WI38 (cell line): ENCODE measurements around the gene NEUROD4.

Experiments used
- H3K4me3 ChIP-seq: 2 replicates; pipeline ENCODE4 v1.5.1; 2011; ENCODE audit warnings: low read depth, mild to moderate bottlenecking, control low read depth, low read length
- TF ChIP-seq, protein P1 (sequence below): IDR thresholded peaks from 2 replicates; pipeline ENCODE4 v1.5.1; 2012; ENCODE audit warnings: low read depth, mild to moderate bottlenecking, control low read depth, low read length

The NEUROD4 gene

DNA sequence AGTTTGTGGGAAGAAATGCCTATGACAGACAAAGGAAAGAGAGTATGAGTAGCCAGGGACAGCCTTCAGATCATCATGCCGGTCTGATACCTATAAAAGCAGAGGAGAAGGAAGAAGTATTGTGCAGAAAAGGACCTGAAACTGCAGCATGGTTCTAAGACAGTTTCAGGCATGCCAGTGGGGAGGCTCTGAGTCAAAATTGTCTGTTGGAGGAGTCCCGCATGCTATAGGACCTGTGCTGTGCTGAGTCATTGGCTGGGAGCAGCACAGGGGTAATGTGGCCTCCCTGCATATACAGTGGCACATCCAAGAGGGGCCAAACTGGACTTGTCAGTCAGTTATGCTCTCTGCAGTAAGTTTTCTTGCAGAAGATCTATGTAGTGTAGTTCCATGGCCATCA, 40.7 kb downstream of the NEUROD4 start:
- TF ChIP-seq, protein P1, sequence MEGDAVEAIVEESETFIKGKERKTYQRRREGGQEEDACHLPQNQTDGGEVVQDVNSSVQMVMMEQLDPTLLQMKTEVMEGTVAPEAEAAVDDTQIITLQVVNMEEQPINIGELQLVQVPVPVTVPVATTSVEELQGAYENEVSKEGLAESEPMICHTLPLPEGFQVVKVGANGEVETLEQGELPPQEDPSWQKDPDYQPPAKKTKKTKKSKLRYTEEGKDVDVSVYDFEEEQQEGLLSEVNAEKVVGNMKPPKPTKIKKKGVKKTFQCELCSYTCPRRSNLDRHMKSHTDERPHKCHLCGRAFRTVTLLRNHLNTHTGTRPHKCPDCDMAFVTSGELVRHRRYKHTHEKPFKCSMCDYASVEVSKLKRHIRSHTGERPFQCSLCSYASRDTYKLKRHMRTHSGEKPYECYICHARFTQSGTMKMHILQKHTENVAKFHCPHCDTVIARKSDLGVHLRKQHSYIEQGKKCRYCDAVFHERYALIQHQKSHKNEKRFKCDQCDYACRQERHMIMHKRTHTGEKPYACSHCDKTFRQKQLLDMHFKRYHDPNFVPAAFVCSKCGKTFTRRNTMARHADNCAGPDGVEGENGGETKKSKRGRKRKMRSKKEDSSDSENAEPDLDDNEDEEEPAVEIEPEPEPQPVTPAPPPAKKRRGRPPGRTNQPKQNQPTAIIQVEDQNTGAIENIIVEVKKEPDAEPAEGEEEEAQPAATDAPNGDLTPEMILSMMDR = no peak
- no peak overlapping the region for H3K4me3 ChIP-seq

DNA sequence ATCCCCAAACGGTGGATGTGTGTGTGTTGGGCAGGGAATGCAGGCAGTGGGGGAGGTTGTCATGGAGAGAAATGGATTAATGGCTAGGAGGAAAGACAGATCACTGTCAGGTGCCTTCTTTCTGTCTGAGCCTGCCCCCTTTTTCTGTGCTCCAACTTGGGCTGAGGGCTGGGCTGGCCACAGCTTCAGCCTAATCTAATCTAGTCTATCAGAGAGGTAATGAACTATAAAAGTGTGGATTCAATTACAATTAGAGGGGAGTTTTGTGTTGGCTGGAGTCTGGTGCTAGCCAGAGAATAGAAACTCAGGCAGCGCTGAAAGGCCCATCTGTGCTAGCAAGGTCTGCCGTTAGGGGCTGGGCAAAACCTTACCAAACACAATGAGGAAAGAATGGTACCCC, 41.2 kb downstream of the NEUROD4 start:
- H3K4me3 ChIP-seq = no peak overlapping the region

DNA sequence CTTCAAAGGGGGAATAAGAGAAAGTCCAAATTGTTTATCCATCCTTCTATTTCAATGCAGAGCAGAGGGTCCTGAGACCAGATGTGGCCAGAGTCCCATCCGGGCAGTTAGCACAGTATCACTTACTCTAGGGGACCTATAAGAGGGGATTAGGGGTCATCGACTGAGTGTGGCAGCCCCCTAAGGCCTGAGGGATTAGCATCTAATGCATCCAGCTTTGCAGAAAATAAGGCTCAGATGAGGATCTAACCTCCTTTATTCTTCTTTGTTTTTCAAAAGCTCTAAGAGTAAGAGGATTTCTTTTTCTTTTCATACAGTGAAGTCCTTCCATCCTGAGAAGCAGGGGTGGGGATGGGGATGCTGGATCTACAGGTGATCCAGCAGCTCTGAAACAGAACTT, 43.5 kb downstream of the NEUROD4 start:
- TF ChIP-seq, protein P1 = no peak
- no peak overlapping the region for H3K4me3 ChIP-seq

More for the DNA sequence above, 41.2 kb downstream of the NEUROD4 start:
- TF ChIP-seq, protein P1 = no peak

DNA sequence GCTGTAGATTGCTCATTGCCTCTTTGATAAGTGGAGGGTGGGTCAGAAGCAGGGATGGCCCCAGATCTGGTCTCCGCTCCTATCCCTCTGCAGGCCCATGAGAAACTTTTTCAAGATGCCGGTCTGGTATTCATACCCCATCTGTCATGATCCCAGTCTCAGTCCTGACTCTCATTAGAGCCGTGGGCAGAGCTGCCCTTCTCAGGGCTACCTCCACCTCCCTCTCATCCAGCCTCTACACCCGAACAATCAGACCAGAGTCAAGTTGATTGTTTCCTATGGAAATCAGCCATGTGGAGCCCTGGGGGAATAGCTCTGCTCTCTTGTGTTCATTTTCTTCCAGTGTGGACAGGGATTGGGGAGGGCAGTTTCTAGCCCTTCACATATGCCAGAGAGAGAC, 45.8 kb downstream of the NEUROD4 start:
- TF ChIP-seq, protein P1 = no peak
- no peak overlapping the region for H3K4me3 ChIP-seq

DNA sequence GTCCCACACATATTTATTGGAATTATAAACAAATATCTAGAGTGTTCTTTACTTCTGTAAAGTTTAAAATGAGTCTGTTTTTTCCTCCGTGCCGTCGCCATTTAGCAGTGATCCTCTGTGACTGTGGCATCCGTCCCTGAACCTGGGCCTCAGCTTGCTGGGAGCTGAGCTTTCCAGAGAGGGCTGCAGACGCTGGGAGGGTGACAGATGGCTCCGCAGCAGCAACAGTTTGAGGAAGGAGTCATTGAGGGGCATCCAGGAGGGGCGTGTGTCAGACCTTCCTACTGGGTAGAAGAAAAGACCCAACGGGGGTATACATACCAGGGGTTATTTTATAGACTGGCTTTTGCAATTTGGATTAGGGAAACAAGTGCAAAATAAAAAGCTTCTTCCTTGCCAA, 47.9 kb downstream of the NEUROD4 start:
- no peak overlapping the region for H3K4me3 ChIP-seq
- TF ChIP-seq, protein P1 = no peak

DNA sequence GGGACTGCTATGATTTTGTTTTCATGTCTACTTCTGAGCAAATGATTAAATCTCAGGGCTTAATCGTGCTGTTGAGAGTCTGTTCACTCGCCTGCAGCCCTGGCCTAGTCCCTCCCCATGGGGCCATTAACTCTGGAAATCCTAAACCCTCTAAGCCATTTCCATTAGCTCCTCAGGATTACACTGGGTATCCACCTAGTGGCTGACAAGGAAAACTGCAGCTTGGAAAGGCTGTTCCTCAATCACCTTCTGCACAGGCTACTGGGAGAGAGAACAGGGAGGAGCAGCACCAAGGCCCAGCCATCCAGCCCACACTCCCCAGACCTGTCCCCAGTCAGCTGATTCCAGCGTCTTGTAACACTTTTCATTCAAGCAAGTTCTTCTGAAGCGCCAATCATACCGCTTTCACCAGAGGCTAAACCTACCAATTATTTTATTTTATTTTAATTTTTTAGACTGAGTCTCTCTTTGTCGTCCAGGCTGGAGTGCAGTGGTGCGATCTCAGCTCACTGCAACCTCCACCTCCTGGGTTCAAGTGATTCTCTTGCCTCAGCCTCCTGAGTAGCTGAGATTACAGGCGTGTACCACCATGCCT, 48.7 kb downstream of the NEUROD4 start:
- TF ChIP-seq, protein P1 = peak; percentile 77
- no peak overlapping the region for H3K4me3 ChIP-seq

DNA sequence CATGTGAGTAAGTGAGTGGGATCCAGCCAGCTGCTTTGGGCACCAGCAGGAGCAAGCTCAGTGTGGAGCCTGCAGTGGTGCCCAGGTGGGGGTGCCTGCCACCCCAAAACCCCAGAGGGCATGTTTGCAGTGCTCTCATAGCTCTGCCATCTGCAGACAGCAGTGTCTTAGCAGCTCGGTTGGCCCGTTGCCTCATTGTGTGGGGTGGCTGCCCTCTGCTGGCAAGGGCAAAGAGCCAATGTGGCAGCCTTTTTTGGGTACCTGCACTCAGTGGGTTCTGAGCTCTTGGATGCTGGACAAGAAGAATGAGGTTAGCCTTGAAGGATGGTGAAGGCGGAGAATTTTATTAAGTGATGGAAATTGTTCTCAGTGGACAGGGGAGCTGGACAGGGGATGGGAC, 52.3 kb downstream of the NEUROD4 start:
- H3K4me3 ChIP-seq = no peak overlapping the region

More for the DNA sequence above, 52.3 kb downstream of the NEUROD4 start:
- TF ChIP-seq, protein P1 = no peak
